Measurements from ENCODE around the gene CLPTM1L. TPM values are rescaled to one million over a fixed set of nuclear protein-coding genes. Genes with fewer than 3 reads are reported as not detected.

The CLPTM1L gene
- polyA plus RNA-seq, 1 experiment, result 145 TPM

DNA sequence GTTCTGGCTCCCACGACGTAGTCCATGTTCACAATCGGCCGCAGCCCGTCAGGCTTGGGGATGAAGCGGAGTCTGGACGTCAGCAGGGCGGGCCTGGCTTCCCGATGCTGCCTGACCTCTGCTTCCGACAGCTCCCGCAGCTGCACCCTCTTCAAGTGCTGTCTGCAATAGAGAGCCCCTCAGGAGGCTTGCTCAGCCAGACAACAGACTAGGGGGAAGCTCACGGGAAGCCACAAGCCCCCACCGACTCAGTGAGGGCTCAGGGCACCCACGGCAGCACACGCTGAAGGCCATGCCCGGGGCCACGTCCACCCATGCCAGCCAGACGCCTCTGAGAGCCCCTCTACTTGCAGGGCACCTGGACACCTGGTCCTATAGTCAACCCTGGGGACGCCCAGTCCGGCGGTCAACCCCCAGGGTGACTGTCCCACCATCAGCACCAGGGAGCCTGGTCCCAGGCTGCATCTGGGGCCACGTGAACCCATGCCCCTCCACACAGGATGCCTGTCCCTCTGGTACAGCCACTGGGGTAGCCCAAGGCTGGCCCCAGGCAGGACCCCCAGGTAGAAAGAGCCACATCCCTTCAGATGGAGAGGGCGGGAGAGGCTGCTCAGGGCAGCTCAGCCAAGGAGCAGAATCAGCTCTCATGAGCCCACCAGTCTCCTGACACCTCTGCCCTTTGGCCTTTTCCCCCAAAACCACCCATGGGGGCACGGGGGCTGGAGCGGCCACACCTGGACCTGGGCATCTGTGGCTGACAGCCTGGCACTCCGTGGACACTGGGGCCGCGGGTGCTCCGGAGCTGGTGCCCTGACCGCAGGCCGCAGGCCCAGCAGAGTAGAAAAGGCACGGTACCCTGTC lies 64.5 kb downstream of the CLPTM1L start:
- Histone ChIP-seq H3K36me3 (ENCODE audit: control insufficient read depth, insufficient read depth, low read length) (no peaks in the 10 kb centered on the region), H3K27me3 (ENCODE audit: control insufficient read depth, insufficient read depth, low read length) (no peaks in the 10 kb centered on the region), H3K4me3 (ENCODE audit: low read depth, low read length) (no peak overlapping the region)
- ChIA-PET CTCF (no interaction called here), POLR2A (no interaction called here)
- no peak for DNase-seq (ENCODE audit: low read depth)
- TF ChIP-seq CTCF (IDR thresholded peaks at IDR 0.05; ENCODE audit: insufficient read depth, low read depth, low read length), result no peak

DNA sequence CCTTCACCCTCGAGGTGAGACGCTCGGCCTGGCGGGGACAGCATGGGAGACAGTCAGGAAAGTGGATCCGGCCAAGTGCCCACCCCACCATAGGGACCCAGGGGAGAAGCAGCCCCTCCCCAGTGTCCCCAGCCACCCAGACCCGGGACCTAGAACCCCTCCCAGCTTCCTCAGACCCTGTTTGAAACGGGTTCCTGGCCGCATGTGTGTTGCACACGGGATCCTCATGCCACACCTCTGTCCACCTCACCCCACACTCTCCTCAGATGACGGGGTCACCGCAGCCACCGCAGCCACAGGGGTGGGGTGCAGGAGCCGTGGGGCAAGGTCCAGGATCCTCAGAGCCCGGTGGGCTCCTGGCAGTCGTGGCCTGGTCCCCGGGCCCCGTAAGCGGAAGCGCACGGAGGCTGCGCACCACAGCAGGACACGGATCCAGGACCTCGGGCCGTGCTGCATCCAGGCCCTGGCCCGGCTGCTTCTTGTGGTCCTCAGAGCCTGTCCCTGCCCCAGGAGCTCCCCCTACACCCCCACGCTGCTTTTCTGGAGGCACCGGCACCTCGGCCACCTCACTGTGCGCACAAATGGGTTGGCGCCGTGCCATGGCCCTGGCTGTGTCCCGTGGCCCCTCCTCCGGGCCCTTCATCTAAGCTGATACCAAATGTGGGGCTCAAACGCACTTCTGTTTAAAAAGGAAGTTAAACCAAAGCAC lies 65.3 kb downstream of the CLPTM1L start:
- Histone ChIP-seq H3K4me3 (ENCODE audit: low read depth, low read length) (no peak overlapping the region), H3K27me3 (ENCODE audit: control insufficient read depth, insufficient read depth, low read length) (no peaks in the 10 kb centered on the region), H3K36me3 (ENCODE audit: control insufficient read depth, insufficient read depth, low read length) (no peaks in the 10 kb centered on the region)
- ChIA-PET CTCF (no interaction called here), POLR2A (no interaction called here)
- no peak for TF ChIP-seq CTCF (IDR thresholded peaks at IDR 0.05; ENCODE audit: insufficient read depth, low read depth, low read length)
- no peak for DNase-seq (ENCODE audit: low read depth)

DNA sequence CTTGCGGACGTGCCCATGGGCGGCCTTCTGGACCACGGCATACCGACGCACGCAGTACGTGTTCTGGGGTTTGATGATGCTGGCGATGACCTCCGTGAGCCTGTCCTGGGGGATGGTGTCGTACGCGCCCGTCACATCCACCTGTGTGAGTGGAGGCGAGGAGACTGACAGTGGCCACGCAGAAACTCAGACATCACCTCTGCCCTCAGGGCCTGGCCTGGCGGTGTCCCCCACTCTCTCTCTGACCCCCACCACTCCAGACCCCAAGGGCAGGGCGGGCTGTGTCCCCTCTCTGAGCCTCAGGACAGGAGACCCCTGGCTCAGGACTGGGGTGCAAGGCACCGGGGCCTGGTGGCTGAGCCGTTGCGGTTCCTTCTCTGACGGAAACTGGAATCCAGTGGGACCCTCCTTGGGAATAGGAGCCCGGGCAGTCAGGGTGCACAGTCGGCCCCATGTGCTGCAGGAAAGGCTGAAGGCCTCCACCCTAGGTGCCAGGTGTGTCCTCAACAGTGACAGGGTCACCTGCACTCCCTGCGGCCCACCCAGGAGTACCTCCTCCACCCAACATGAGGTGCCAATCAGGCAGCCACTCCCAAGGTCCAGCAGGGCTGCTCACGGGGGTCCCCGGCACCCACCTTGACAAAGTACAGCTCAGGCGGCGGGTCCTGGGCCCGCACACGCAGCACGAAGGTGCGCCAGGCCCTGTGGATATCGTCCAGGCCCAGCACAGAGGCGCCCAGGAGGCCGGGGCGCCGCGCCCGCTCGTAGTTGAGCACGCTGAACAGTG lies 66.0 kb downstream of the CLPTM1L start:
- Histone ChIP-seq H3K27me3 (ENCODE audit: control insufficient read depth, insufficient read depth, low read length) (no peaks in the 10 kb centered on the region), H3K36me3 (ENCODE audit: control insufficient read depth, insufficient read depth, low read length) (no peaks in the 10 kb centered on the region), H3K4me3 (ENCODE audit: low read depth, low read length) (no peak overlapping the region)
- POLR2A ChIA-PET, result no interaction called here
- CTCF ChIA-PET, result no interaction called here
- no peak for TF ChIP-seq CTCF (IDR thresholded peaks at IDR 0.05; ENCODE audit: insufficient read depth, low read depth, low read length)
- DNase-seq (ENCODE audit: low read depth), result no peak

- no peaks in the 10 kb centered on the region for H3K27me3 ChIP-seq (ENCODE audit: control insufficient read depth, insufficient read depth, low read length)
- no peak overlapping the region for H3K4me3 ChIP-seq (ENCODE audit: low read depth, low read length)
- TF ChIP-seq CTCF (IDR thresholded peaks at IDR 0.05; ENCODE audit: insufficient read depth, low read depth, low read length), result no peak
- no peak for DNase-seq (ENCODE audit: low read depth)
- no peaks in the 10 kb centered on the region for H3K36me3 ChIP-seq (ENCODE audit: control insufficient read depth, insufficient read depth, low read length)
- ChIA-PET POLR2A (no interaction called here), CTCF (no interaction called here)
These were observed 66.7 kb downstream of the CLPTM1L start for GRCh38 chr5:1278216-1278615.

- CTCF ChIA-PET, result no interaction called here
- Histone ChIP-seq H3K27me3 (ENCODE audit: control insufficient read depth, insufficient read depth, low read length) (no peaks in the 10 kb centered on the region), H3K4me3 (ENCODE audit: low read depth, low read length) (no peak overlapping the region), H3K36me3 (ENCODE audit: control insufficient read depth, insufficient read depth, low read length) (no peaks in the 10 kb centered on the region)
- TF ChIP-seq CTCF (IDR thresholded peaks at IDR 0.05; ENCODE audit: insufficient read depth, low read depth, low read length), result no peak
- DNase-seq (ENCODE audit: low read depth), result no peak
- POLR2A ChIA-PET, result no interaction called here
These were observed 67.1 kb downstream of the CLPTM1L start for GRCh38 chr5:1277781-1278180.
